ENCODE data around the gene PDPK1. TPM values are rescaled to one million over a fixed set of nuclear protein-coding genes. Genes with fewer than 3 reads are reported as not detected.
A peak's percentile ranks its signal among the peaks of the same experiment; 100 is the strongest.

The PDPK1 gene
- total and polyA plus RNA-seq, 2 donors = 20.0 to 26.0 TPM

DNA sequence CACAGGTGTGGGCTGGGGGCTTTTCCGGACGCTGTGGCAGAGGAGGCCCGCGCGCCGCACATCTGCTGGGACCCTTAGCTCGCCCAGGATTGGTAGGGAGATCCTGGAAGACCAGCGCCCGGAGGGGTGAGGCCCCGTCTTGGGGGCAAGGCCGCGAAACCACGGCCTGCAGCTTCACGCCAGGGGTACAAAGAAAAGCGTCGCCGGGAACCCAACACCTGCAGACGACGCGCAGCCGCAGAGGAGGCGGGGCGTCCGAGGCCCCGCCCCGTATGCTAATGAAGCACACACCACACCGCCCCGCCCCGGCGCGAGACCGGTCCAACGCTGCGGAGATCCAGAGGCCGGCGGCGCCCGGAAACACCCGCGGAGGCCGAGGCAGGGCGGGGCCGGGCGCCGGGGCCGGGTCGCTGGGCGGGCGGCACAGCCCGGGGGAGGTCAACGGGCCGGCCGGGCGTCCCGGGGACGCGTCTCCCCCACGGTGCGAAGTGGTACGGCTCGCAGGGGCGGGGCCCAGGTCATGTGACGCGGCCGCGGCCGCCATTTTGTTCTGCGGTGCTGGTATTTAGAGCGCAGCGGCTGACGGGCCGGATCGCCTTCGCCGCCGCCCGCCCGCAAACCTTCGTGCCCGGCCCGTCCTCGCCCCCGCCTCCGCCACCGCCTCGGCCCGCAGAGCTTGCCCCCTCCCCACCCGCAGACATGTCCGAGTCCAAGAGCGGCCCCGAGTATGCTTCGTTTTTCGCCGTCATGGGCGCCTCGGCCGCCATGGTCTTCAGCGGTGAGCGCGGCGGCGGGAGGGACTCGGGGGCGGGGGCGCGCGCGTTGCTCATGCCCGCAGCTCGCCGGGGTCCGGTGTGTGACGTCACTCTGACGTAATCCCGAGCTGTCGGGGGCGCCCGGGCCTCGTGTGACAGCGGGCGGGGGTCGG is 24.2 kb upstream of the PDPK1 start, which contains the start of gene ATP6V0C:
TSS of gene ATP6V0C (plus strand) at position 548 of the 928 bp plus-strand sequence. CDS start at position 700, 152 bp downstream.
- under 1% methylated on average over 122 of the region's 122 CpGs for WGBS
- Histone ChIP-seq H3K4me3 (ENCODE audit: low read depth, low read length) (peak within 1 kb of the TSS; percentile 96), H3K36me3 (ENCODE audit: insufficient read depth) (no peaks in the 10 kb centered on the region), H3K4me1 (ENCODE audit: insufficient read depth) (no peaks in the 10 kb centered on the region), H3K27ac (ENCODE audit: low read depth) (peak within 1 kb of the TSS; percentile 95)
- no peak for DNase-seq (ENCODE audit: extremely low spot score)

DNA sequence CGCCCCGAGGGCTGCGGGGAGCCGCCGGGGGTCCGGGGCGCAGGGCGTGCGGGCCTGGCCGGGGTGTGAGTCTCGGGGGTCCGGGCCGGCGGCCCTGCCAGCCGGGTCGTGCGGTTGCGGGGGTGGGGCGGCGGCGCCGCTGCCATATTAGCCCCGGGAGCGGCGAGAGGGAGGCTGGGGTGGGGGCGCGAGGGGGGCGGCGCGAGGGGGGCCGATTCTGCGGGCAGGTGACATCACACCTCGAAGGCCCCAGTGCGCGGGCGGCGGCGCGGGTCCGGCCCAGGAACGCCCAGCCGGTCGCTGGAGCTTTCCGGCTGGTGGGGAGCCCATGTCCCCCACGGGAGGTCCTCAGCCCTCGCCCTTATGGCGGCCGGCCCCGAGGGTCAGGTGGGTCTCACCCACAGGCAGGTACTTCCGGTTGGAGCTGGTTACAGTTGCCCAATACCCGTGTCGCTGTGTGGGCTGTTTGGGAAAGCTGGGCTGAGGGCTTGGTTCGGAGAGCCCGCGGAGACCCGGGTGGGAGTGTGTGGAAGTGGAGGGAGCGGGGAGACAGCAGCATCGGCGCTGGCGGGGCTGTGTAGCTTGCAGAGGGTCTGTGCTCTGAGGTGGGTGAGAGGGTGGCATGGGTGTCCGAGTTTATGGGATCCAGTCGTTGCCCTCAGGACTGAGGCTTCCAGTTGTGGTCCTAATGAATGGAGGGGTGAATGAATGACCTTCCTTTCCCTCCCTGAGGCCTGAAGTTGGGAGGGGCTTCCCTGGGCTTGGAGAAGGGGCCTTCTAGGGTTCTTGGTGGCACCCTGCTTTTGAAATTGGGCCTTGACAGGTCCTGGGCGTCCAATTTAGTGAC is 23.3 kb upstream of the PDPK1 start:
- under 1% methylated on average over 63 of the region's 63 CpGs for WGBS
- Histone ChIP-seq H3K4me3 (ENCODE audit: low read depth, low read length) (peak overlapping the region; percentile 96), H3K27ac (ENCODE audit: low read depth) (peak overlapping the region; percentile 95), H3K36me3 (ENCODE audit: insufficient read depth) (no peaks in the 10 kb centered on the region), H3K4me1 (ENCODE audit: insufficient read depth) (no peaks in the 10 kb centered on the region)
- no peak for DNase-seq (ENCODE audit: extremely low spot score)

GRCh38 chr16:2515180-2515851 is 22.5 kb upstream of the PDPK1 start:
- no peaks in the 10 kb centered on the region for H3K36me3 ChIP-seq (ENCODE audit: insufficient read depth)
- H3K4me1 ChIP-seq (ENCODE audit: insufficient read depth) = no peaks in the 10 kb centered on the region
- 36% methylated on average over 14 of the region's 14 CpGs for WGBS
- DNase-seq (ENCODE audit: extremely low spot score) = no peak
- peak overlapping the region; percentile 95 for H3K27ac ChIP-seq (ENCODE audit: low read depth)
- peak overlapping the region; percentile 96 for H3K4me3 ChIP-seq (ENCODE audit: low read depth, low read length)

DNA sequence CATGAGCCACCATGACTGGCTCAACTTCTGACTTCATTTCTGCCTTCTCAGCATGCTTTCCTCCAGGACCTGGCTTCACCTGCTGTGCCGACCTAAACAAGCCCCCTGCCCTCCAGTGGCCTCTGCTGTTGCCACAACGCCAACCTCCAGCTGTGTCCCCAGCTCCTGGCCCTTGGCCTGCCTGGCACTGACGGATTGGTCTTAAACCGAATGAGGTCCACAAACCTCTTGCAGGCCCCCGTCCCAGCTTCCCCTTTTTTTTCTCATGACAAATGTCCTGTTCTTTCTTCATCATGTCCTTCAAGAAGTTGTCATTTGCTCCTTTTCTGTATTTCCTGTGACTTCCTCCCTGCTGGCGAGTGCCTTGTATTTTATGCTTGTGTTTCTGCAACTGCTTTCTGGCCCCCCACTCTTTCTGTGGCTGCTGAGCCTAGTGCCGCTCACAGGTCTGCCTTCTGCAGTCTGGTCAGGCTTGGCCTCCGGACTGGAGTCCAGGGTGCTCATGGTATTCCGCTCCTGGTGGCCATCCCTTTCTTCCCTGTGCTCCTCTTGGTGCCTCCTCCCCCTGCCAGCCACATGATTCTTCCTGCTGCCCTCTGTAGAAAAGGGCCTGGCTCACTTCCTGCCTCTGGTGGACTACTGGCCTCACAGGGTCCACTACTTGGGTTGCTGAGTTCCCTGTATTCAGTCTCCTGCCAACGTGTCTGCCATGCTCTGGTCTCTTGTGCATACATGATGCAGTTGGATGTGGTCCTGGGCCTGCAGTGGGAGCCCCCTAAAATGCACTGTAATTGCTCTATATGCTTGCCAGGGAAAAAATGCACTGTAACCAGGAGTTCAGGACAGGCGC is 21.2 kb upstream of the PDPK1 start:
- H3K4me3 ChIP-seq (ENCODE audit: low read depth, low read length) = no peak overlapping the region
- no peaks in the 10 kb centered on the region for H3K4me1 ChIP-seq (ENCODE audit: insufficient read depth)
- H3K27ac ChIP-seq (ENCODE audit: low read depth) = no peak overlapping the region
- H3K36me3 ChIP-seq (ENCODE audit: insufficient read depth) = no peaks in the 10 kb centered on the region
- 64% methylated on average over 11 of the region's 11 CpGs for WGBS
- no peak for DNase-seq (ENCODE audit: extremely low spot score)

DNA sequence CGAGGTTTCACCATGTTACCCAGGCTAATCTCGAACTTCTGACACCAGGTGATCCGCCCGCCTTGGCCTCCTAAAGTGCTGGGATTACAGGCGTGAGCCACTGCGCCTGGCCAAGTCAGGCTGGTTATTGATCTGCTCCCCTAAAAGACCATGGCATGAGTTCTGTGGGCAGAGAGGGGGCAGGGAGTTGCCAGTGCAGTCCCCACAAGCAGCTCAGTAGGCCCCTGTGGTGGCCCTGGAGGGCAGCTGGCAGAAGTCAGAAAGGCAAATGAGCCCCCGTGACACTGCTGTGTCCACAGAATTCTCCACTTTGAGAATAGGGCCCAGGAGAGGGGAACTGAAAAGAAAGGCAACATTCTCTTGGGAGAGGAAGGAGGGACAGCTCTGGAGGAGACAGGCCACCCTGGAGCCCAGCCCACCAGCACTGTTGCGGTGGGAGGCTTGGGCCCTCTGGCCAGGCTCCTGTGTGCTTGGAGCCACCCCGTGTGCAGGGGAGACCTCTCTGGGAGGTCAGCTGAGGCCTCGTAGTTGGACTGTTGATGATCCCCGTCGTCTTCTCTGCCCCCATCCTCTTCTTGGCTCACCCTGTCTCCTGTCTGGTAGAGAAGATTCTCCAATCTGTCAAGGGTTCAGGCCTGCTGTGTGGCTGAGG is 19.7 kb upstream of the PDPK1 start:
- H3K27ac ChIP-seq (ENCODE audit: low read depth) = no peak overlapping the region
- 75% methylated on average over 12 of the region's 12 CpGs for WGBS

GRCh38 chr16:2518823-2519710 is 18.8 kb upstream of the PDPK1 start:
- H3K4me1 ChIP-seq (ENCODE audit: insufficient read depth) = no peaks in the 10 kb centered on the region
- H3K4me3 ChIP-seq (ENCODE audit: low read depth, low read length) = no peak overlapping the region
- no peak for DNase-seq (ENCODE audit: extremely low spot score)
- H3K27ac ChIP-seq (ENCODE audit: low read depth) = peak overlapping the region; percentile 63
- WGBS = 81% methylated on average over 39 of the region's 39 CpGs
- H3K36me3 ChIP-seq (ENCODE audit: insufficient read depth) = no peaks in the 10 kb centered on the region

More for the DNA sequence above, 19.7 kb upstream of the PDPK1 start:
- no peak for DNase-seq (ENCODE audit: extremely low spot score)
- H3K36me3 ChIP-seq (ENCODE audit: insufficient read depth) = no peaks in the 10 kb centered on the region
- no peaks in the 10 kb centered on the region for H3K4me1 ChIP-seq (ENCODE audit: insufficient read depth)
- H3K4me3 ChIP-seq (ENCODE audit: low read depth, low read length) = no peak overlapping the region

- Histone ChIP-seq H3K36me3 (ENCODE audit: insufficient read depth) (no peaks in the 10 kb centered on the region), H3K4me1 (ENCODE audit: insufficient read depth) (no peaks in the 10 kb centered on the region), H3K4me3 (ENCODE audit: low read depth, low read length) (peak overlapping the region; percentile 60), H3K27ac (ENCODE audit: low read depth) (peak overlapping the region; percentile 63)
- WGBS = 35% methylated on average over 22 of the region's 22 CpGs
- no peak for DNase-seq (ENCODE audit: extremely low spot score)
Measured at GRCh38 chr16:2519711-2520080, 18.1 kb upstream of the PDPK1 start.

GRCh38 chr16:2520097-2520783 is 17.6 kb upstream of the PDPK1 start, which contains the start of gene AMDHD2:
AMDHD2 (plus strand) TSS chr16:2520371; CDS start chr16:2520459, 88 bp downstream.
- under 1% methylated on average over 83 of the region's 83 CpGs for WGBS
- Histone ChIP-seq H3K27ac (ENCODE audit: low read depth) (peak within 1 kb of the TSS; percentile 73), H3K4me3 (ENCODE audit: low read depth, low read length) (peak within 1 kb of the TSS; percentile 60), H3K4me1 (ENCODE audit: insufficient read depth) (no peaks in the 10 kb centered on the region), H3K36me3 (ENCODE audit: insufficient read depth) (no peaks in the 10 kb centered on the region)
- DNase-seq (ENCODE audit: extremely low spot score) = no peak

DNA sequence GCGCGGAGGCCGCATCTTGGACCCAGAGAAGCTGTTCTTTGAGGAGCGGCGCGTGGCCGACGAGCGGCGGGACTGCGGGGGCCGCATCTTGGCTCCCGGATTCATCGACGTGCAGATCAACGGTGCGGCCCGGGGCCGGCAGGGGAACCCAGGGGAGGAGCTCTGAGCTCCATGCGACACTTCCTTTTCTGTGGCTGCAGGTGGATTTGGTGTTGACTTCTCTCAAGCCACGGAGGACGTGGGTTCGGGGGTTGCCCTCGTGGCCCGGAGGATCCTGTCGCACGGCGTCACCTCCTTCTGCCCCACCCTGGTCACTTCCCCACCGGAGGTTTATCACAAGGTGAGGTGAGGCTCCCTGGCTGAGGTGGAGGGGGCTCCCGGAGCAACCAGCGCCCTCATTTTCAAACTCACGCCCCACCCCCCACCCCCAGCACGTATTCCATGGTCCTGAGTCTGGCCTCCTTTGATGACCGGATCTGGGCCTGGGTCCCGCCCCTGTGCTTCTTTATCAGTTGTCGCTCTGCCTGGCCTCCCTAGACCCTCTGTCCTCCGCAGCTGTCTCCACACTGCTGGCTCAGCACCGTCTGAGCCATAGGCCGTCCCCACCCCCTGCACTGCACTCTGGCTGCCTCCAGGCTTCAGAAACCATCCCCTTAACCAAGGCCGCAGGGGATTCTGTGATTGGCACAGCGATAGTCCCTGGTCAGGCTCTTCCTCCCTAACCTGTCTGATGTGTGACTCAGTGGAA is 16.9 kb upstream of the PDPK1 start:
- Histone ChIP-seq H3K27ac (ENCODE audit: low read depth) (no peak overlapping the region), H3K4me1 (ENCODE audit: insufficient read depth) (no peaks in the 10 kb centered on the region), H3K36me3 (ENCODE audit: insufficient read depth) (no peaks in the 10 kb centered on the region), H3K4me3 (ENCODE audit: low read depth, low read length) (peak overlapping the region; percentile 60)
- no peak for DNase-seq (ENCODE audit: extremely low spot score)
- WGBS = 20% methylated on average over 41 of the region's 41 CpGs

DNA sequence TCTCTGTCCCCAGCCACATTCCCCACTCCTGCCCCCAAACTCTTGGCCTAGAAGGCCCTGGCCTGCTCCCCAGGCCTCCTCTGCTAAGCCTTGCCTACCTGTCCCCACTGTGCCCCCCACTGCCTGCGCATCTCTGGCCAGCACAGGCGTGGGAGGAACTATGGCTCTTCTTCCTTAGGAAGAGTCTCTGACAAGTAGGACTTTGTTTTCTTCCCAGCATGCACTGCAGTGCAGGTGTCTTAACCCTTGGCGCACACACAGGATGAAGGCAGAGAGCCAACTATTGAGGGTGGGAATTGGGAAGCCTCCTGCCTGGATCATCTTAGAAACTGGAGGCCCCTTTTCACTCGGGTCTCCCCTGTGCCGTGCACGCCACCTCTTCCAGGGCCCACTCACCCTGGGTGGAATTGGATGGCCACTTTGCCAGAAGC is 14.0 kb upstream of the PDPK1 start:
- Histone ChIP-seq H3K27ac (ENCODE audit: low read depth) (no peak overlapping the region), H3K36me3 (ENCODE audit: insufficient read depth) (no peaks in the 10 kb centered on the region), H3K4me3 (ENCODE audit: low read depth, low read length) (no peak overlapping the region), H3K4me1 (ENCODE audit: insufficient read depth) (no peaks in the 10 kb centered on the region)
- no peak for DNase-seq (ENCODE audit: extremely low spot score)
- 90% methylated on average over 6 of the region's 6 CpGs for WGBS
